HG02759 (cell line): ENCODE data around the gene NQO2.
A peak's percentile ranks its signal among the peaks of the same experiment; 100 is the strongest.

ENCODE experiments used
- ATAC-seq: cut with Tn5 transposase; IDR thresholded peaks from one replicate; pipeline ENCODE4 v1.9.1; 2021; ENCODE audit warnings: mild to moderate bottlenecking, moderate library complexity; ENCODE audit not compliant: unreplicated experiment

The NQO2 gene, protein sequence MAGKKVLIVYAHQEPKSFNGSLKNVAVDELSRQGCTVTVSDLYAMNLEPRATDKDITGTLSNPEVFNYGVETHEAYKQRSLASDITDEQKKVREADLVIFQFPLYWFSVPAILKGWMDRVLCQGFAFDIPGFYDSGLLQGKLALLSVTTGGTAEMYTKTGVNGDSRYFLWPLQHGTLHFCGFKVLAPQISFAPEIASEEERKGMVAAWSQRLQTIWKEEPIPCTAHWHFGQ

DNA sequence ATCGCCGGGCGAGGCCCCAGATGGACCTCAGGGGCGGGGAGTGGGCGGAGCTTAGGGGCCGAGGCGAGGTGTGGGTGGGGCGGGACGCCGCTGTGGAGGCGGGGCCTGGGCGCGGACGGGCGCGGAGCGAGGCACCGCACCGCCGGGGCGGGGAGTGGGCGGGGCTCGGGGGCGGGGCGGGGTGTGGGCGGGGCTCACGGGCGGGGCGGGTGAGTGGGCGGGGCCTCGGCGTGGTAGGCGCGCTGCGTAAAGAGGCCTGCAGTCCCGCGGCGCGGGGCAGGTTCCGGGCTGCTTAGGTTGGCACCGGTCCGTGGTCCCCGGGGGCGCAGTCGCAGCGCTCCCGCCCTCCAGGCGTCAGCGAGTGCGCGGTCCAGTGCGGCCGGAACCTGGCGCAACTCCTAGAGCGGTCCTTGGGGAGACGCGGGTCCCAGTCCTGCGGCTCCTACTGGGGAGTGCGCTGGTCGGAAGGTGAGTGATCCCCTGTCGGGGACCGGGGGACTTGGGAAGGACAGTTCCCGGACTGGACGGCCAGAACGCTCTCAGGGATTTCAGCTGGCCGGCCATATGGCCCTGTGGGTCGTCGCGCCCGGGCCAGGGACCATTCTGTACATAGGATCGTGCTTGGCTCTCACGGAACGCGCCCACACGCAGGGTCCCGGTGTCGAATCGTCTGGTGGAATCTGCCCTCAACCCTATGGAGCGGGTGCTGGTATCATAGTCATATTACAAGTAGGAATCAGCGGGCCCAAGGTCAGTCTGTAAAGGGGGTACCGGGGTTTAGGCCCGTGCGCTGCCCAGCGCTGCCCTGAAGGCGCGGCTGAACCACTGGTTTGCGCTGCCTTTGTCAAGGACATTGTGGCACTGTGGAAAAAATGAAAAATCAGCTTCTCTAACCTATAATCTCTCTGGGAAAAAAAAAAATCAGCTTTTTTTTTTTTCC is at the start of gene NQO2:
TSS of gene NQO2 (plus strand) at position 277 of the 940 bp plus-strand sequence. CDS start 6,659 bp downstream, outside the sequence.
- peak; percentile 72 for ATAC-seq

DNA sequence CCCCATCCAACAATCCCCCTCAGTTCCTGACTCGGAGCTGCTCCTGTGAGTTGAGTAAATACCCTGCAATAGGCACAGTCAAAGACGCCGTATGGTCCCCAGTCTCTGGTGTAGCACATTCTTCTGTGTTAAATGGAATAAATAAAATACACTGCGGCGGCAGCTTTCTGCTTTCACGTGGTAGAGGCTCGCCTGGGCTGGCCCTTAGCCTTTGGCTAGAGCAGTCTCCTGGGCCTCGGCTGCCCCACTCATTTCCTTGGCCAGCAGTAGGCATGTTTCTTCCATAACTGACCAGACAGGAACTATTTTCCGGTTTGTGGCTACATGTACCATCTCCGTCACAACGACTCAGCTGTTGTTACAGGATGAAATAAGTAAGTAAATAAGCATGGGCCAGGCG is 49.0 kb upstream of the NQO2 start:
- no peak for ATAC-seq

DNA sequence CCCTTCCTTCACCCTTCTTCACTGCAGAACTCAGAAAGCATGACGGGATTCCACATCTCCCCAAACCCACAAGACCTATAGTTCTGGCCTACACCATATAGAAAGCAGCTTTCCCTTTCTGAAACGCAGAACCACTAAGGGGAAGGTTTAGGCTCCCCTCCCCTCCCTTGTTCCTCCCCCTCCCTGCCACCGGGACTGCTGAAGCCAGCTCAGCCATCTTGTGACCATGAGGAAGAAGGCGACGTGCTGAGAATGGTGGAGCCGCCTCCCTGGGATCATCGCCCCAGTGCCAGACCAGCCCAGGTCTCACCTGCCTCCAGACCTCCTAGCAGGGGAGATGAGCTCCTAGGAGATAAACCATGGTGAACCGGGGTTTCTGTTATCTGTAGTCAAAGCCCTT is 48.0 kb upstream of the NQO2 start:
- ATAC-seq: no peak

DNA sequence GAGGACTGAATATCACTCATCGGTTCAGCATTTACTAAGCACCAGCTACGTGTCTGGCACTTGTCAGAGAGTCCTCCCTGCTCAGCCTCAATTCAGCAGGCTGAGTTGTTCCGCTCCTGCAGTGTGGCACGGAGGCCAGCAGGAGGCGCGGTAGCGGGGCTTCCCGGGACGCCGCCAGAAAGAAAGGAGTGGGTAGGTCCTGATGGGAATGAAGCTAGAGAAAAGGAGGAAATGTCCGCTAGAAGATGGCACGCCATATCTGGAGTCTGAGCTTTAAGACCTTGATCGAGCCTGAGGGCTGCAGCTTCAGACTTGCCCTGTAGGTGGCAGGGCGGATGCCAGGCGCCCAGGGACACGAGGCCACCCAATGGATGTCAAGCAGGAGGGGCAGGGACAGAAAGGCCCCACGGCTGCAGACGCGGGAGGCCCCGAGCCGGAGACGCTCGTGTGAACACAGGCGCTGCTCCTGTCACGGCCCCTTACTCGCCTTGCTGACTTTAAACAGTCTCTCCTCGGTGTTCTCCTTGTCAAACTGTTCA is 47.1 kb upstream of the NQO2 start:
- ATAC-seq: peak; percentile 90

DNA sequence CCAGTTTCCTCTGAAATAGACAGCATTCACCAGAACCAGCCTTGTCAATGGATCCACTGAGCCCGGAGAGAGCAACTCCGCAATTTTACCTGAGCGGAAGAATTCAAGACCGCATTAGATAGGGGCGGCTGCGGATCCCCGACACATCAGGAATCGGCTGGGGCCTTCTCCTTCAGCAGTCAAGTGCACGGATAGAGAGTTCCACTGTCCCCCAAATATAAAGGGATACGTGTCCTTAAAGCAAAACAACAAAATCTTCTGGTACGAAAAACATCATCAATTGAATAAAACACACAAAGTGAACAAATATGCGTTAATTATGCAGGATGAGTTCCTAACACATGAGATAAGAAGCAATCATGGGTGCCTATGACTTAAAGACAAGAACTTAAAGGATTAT is 46.6 kb upstream of the NQO2 start:
- no peak for ATAC-seq

DNA sequence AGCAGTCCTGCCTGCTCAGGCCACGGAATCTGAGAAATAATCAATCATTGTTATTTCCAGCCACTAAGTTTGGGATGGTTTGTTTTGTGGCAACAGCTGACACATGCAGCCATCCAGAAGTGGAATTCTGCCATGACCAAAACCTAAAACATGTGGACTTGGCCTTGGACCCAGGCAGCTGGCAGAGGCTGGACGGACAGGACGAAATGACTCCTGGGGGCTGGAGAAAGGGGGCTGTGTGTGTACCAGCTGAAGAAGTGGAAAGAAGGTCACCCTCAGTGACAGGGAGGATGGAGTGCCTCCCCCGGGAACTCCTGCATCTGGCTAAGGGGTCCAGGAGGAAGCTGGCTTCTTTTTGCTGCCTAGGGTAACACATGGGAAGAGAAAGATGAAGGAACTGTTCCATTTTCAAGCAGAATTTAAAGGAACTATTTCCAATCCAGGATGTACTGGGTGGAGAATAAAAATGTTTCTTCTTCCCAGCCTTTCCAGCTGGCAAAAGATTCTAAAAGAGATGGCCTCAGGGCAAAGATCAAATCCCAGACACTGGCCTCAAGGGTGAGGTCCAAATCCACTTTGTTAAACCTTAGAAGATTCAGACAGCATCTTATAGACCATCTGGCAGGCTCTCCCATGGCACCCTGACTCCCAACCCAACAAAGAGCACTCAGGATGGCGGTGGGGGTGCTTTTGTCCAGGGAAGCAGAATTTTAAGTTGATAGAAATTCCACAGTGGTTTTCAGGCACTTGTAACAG is 42.6 kb upstream of the NQO2 start:
- ATAC-seq: no peak

DNA sequence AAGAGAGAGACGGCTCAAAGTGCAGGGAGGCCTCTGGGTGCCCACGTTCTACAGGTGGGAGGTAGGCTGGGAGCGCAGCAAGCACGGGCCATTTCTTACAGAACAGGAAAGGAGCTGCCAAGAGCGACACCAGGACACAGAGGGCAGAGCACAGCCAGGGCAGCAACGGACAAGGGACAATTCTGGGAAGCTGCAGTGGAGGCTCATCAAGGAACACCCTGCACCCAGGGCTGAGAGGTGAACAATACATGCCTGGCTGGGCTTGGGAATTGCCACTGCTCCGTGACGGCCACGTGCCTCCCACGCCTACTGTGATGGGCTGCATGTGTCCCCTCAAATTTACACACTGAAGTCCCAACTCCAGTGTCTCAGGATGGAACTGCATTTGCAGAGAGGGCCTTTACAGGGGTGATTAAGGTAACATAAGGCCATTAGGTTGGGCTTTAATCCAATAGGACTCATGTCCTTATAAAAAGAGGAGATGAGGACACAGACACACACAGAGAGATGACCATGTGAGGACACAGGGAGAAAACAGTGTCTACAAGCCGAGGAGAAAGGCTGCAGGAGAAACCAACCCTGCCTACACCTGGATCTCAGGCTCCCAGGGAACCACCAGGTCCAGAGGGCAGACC is 41.9 kb upstream of the NQO2 start:
- no peak for ATAC-seq

DNA sequence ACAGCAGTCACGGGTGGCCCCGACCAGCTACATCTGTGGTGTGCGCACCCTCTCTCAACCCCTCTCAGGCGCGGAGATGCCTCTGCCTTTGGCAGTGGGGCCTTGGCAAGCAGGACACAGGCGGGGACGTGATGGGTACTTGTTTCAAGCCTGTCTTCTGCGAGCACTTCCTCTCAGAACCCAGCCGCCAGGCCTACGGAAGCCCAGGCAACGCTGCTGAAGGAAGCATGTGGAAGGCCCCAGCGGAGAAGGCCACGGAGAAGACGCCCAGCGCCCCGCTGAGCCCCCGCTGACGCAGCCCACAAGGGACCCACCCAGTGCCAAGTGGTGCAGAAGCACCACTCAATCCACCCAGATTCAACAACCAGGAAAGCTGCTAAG is 41.4 kb upstream of the NQO2 start:
- no peak for ATAC-seq

DNA sequence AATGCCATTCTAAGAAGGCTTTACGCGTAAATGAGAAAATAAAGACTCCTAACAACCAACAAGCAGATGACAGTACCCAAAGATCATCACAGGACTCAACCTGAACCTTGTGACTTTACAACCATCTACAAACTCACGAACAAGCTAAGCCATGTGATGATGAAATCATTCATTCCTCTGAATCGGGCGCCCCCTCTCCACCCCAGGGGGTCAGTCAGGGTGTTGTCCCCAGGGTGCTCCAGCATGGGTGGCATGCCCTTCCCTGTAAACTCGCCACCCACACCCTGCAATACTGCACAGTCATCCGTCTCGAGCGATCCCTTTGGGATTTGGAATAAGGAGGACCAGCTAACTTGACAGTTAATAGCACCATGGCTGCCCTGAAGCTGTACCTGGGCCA is 40.9 kb upstream of the NQO2 start:
- ATAC-seq: no peak

DNA sequence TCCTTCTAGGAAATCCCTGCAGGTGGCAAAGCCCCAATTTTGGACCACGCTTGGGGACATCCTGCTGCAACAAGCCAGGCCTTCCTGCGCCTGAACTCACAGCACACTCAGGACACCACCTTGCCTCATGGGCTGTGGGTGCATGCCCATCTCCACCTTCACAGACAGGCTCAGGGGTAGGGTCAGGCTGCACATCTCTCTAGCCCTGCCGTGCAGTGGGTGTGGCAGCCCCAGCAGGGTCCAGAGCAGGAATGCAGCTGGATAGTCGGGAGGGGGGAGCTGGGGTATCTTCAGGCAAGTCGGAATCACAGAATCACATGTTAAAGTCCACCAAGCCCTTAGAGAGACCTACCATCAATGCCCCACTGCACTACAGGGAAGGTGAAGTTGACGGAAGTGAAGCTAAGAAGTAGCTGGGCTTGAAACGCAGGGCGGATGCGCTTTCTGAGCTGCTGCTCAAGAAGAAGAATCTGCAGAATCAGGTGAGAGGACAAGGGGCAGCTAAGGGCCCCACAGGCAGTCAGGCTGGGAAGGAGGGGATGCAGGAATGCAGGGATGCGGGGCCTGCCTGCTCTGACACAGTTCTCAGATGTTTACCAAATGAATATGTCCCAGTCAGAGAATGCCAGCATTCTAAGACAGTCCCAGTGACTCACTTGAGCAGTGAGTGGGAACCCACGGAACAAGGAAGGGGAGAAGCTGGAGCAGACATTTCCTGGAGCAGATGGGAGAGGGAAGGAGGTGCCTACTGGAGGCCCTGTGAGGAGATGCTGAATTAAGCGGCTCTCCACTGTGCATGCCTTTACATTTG is 39.6 kb upstream of the NQO2 start:
- no peak for ATAC-seq

DNA sequence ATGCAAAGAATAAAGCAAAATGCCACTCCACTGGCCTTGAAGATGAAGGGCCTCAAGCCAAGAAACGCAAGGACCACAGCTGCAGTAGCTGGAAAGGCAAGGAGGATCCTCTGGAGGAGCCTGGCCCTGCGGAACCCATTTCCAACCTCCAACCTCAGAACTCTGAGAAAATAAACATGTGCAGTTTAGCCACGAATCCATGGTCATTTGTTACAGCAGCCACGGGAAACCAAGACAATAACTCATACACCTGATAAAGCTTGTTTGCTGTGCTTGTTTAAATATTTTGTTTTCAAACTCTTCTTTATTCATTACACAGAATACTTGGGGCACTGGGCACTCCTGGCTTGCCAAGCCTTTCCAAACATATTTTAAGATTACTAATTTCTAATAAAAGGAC is 38.8 kb upstream of the NQO2 start:
- no peak for ATAC-seq

DNA sequence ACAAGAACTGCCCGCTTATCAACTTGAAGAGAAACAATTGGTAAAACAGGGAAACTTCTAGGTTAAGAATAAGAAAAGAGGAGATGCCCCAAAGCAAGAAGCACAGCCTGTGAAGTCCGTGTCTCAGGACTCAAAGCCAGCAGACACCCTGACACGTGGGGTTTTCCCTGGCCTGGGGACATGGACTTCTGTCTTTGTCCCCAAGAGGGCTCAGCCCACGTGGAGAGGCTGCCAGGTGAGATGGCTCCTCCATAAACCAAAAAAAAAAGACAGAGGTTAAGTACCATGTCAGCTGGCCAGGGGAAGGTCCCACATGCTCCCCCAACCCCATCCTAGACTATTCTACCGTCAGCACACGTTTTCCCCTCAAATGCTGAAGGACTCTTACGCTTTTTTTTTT is 38.2 kb upstream of the NQO2 start:
- no peak for ATAC-seq

DNA sequence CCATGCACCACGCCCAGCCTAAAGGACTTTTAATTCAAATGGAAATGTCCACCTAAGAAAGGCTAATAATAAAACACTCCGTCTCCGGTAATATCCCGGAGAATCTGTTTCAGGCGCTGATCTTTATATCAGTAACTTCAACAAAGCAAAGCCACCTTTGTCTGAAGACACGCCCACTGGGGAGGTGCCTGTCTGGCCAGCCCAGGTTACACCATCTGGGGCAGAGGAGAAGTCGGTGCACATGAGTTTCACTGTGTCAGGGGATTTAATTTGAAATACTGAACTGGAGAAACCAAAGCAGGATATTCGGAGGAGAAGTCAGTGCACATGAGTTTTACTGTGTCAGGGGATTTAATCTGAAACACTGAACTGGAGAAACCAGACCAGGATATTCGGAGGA is 37.7 kb upstream of the NQO2 start:
- ATAC-seq: no peak

DNA sequence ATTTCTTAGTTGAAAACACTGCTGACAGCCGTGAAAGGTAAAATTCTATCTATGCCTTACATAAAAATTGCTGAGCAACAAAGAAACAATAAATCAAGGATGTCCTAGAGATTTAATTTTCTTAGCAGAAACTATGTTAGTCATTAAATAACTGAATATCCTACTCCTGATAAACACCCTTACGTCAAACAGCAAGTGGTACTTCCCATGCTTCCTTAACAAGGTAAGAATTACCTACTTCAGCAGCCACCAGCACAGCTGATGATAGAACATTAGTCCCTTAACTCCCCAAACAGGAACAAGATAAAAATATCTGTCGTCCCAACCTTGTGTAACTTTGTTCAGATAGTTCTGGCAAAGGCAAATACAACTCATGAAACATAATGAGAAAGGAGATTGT is 37.1 kb upstream of the NQO2 start:
- ATAC-seq: no peak

DNA sequence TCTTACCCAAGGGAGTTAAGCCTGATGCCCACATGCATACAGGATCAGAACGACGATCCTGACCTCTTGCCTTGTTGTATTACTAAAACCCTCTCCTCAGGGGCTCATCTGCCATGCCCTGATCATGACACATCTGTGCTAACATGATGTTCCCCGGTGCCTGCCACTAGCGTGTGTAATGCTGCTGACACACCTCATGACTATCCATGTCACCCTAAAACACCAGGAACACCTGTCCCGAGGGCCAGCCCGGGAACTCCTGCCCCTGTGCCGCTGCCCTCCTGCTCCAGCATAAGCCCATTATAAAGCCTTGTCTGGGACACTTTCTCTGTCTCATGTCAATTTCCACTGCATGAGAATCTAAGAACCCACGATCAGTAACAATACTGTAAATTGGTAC is 35.9 kb upstream of the NQO2 start:
- no peak for ATAC-seq

DNA sequence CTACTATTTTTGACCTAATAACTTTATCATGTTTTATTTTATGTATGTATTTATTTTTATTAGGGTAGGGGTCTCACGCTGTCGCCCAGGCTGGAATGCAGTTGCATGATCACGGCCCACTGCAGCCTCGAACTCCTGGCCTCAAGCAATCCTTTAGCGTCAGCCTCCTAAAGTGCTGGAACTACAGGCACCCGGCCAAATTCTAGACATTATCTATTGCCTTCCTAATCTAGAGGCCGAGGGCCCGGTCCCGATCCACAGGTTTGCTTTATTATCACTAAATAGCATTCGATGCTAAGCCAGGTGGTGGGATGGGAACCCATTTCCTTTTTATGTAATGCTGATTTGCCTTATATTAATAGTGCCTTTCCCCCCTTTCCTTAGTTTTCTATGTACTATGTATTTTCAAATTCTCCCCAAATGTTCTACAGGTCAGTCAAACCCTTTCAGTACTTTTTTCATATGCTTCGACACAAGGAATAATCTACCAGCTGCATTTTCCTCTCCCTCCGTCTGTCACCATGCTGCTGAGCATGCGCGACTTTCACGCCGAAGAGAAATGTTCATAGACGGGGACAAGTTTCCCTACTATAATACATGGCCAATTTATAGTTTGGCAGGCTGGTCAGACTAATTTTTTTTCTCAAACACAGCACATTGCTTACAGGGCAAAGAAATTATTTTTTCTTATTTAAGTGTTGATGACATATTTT is 34.7 kb upstream of the NQO2 start:
- no peak for ATAC-seq

DNA sequence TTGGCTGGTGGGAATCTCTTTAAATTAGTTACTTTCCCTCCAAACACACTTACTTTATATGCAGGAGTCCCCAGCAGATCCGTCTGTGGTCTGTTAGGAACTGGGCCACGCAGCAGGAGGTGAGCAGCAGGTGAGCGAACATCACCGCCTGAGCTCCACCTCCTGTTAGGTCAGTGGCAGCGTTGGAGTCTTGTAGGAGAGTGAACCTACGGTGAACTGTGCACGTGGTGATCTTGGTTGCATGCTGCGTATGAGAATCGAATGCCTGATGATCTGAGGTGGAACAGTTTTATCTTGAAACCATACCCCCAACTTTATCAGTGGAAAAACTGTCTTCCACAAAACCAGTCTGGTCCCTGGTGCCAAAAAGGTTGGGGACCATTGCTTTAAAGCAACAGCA is 33.3 kb upstream of the NQO2 start:
- no peak for ATAC-seq

DNA sequence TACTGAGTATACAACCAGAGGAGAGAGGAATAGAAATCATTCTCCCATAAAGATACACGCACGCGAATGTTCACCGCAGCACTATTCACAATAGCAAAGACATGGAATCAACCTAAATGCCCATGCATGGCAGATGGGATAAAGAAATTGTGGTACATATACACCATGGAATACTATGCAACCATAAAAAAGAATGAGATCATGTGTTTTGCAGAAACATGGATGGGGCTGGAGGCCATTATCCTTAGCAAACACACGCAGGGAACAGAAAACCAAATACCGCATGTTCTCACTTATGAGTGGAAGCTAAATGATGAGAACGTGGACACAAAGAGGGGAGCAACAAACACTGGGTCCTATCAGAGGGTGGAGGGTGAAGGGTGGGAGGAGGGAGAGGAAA is 31.8 kb upstream of the NQO2 start:
- ATAC-seq: no peak

DNA sequence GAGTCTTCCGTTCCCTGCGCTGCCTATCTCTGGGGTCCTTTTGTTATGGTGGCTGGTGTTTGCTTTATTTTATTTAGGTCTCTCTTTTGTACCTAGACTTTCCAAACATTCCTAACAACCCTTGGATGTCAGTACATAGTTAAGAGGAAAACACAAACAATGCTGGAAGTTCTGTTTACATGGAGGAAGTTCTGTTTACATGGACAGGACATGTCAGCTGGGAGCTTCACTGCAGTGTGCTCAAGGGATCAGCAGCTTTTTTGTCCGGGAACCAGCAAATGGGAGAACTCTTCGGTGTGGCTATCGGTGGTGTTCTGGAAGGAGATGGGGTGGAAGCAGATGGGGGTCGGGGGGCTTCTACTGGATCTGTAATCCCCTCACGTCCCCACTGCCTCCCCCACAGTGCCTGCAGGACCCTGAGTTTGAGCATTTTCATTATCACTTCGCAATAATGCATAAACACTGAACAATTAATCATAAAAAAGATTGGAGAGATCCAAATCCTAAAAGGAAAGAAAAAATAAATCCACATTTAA is 31.0 kb upstream of the NQO2 start:
- ATAC-seq: no peak
